Type B pancreatic cell (in vitro differentiated cells): Measurements from ENCODE around the gene MPEG1. TPM values are rescaled to one million over a fixed set of nuclear protein-coding genes. Genes with fewer than 3 reads are reported as not detected.

Source experiments
- DNase-seq: peaks from one replicate; pipeline ENCODE4 v3.0.0; 2021; ENCODE audit warnings: mixed read lengths; ENCODE audit not compliant: unreplicated experiment; ENCODE audit errors: extremely low spot score
- H3K27ac Mint-ChIP-seq: 2 replicates; pipeline ENCODE4 v1.8.0; 2021; ENCODE audit warnings: mild to moderate bottlenecking, mixed read lengths
- H3K27me3 Mint-ChIP-seq: 2 replicates; pipeline ENCODE4 v1.8.0; 2021; ENCODE audit warnings: mixed read lengths
- H3K36me3 Mint-ChIP-seq: 2 replicates; pipeline ENCODE4 v1.8.0; 2021; ENCODE audit warnings: mixed read lengths
- H3K4me1 Mint-ChIP-seq: one replicate; pipeline ENCODE4 v1.8.0; 2021; ENCODE audit warnings: mixed read lengths; ENCODE audit not compliant: unreplicated experiment
- H3K4me3 Mint-ChIP-seq: 2 replicates; pipeline ENCODE4 v1.8.0; 2021; ENCODE audit warnings: mild to moderate bottlenecking, mixed read lengths
- H3K9me3 Mint-ChIP-seq: 2 replicates; pipeline ENCODE4 v1.8.0; 2021; ENCODE audit warnings: mixed read lengths
- CTCF ChIP-seq: fragments of 200-600 bp; sonication (generic); conservative IDR thresholded peaks from 2 replicates; pipeline ENCODE4 v1.5.0; 2021; ENCODE audit warnings: antibody characterized with exemption, mild to moderate bottlenecking
- total RNA-seq: library from RNA; stranded (reverse); gene quantifications from 2 replicates; pipeline ENCODE4 v1.2.1, GENCODE V29; 2021; ENCODE audit warnings: low replicate concordance

The MPEG1 gene
- total RNA-seq, 1 donor from 2014 or later: not detected

GRCh38 chr11:59180168-59180776 lies 32.5 kb downstream of the MPEG1 start:
- Mint-ChIP-seq H3K4me1 (peaks cover 42% of the 10 kb centered on the region), H3K9me3 (no peaks in the 10 kb centered on the region), H3K27me3 (no peaks in the 10 kb centered on the region), H3K27ac (peak overlapping the region; percentile 18), H3K4me3 (no peak overlapping the region), H3K36me3 (peaks cover 42% of the 10 kb centered on the region)
- DNase-seq: no peak
- TF ChIP-seq CTCF: no peak

GRCh38 chr11:59179121-59179520 lies 33.6 kb downstream of the MPEG1 start:
- Mint-ChIP-seq H3K4me3 (no peak overlapping the region), H3K9me3 (no peaks in the 10 kb centered on the region), H3K4me1 (peaks cover 42% of the 10 kb centered on the region), H3K27ac (no peak overlapping the region), H3K36me3 (peaks cover 42% of the 10 kb centered on the region), H3K27me3 (no peaks in the 10 kb centered on the region)
- no peak for TF ChIP-seq CTCF
- DNase-seq: no peak

GRCh38 chr11:59178402-59178801 lies 34.3 kb downstream of the MPEG1 start:
- TF ChIP-seq CTCF: no peak
- Mint-ChIP-seq H3K4me3 (no peak overlapping the region), H3K27ac (no peak overlapping the region), H3K4me1 (peaks cover 39% of the 10 kb centered on the region), H3K9me3 (no peaks in the 10 kb centered on the region), H3K36me3 (peaks cover 37% of the 10 kb centered on the region), H3K27me3 (no peaks in the 10 kb centered on the region)
- DNase-seq: no peak

GRCh38 chr11:59176330-59176729 lies 36.4 kb downstream of the MPEG1 start:
- no peaks in the 10 kb centered on the region for H3K9me3 Mint-ChIP-seq
- H3K27ac Mint-ChIP-seq: no peak overlapping the region
- DNase-seq: no peak
- no peaks in the 10 kb centered on the region for H3K27me3 Mint-ChIP-seq
- H3K4me1 Mint-ChIP-seq: peaks cover 39% of the 10 kb centered on the region
- TF ChIP-seq CTCF: no peak
- no peak overlapping the region for H3K4me3 Mint-ChIP-seq
- H3K36me3 Mint-ChIP-seq: peaks cover 24% of the 10 kb centered on the region

GRCh38 chr11:59175091-59175501 lies 37.6 kb downstream of the MPEG1 start:
- H3K4me1 Mint-ChIP-seq: peaks cover 39% of the 10 kb centered on the region
- H3K27ac Mint-ChIP-seq: peak overlapping the region; percentile 97
- peaks cover 17% of the 10 kb centered on the region for H3K36me3 Mint-ChIP-seq
- no peaks in the 10 kb centered on the region for H3K27me3 Mint-ChIP-seq
- H3K4me3 Mint-ChIP-seq: peak overlapping the region; percentile 99
- no peaks in the 10 kb centered on the region for H3K9me3 Mint-ChIP-seq
- no peak for TF ChIP-seq CTCF
- no peak for DNase-seq

- Mint-ChIP-seq H3K9me3 (no peaks in the 10 kb centered on the region), H3K4me1 (peaks cover 39% of the 10 kb centered on the region)
- DNase-seq: no peak
Measured at GRCh38 chr11:59174664-59175033, 38.1 kb downstream of the MPEG1 start.

More at GRCh38 chr11:59174664-59175033, 38.1 kb downstream of the MPEG1 start:
- H3K27me3 Mint-ChIP-seq: no peaks in the 10 kb centered on the region
- peaks cover 15% of the 10 kb centered on the region for H3K36me3 Mint-ChIP-seq
- no peak for TF ChIP-seq CTCF
- peak overlapping the region; percentile 97 for H3K27ac Mint-ChIP-seq
- peak overlapping the region; percentile 99 for H3K4me3 Mint-ChIP-seq
